ENCODE results near the gene FILIP1.

GRCh38 chr6:75491291-75491690, 2.3 kb downstream of the FILIP1 start:
- TF ChIP-seq, protein P1, sequence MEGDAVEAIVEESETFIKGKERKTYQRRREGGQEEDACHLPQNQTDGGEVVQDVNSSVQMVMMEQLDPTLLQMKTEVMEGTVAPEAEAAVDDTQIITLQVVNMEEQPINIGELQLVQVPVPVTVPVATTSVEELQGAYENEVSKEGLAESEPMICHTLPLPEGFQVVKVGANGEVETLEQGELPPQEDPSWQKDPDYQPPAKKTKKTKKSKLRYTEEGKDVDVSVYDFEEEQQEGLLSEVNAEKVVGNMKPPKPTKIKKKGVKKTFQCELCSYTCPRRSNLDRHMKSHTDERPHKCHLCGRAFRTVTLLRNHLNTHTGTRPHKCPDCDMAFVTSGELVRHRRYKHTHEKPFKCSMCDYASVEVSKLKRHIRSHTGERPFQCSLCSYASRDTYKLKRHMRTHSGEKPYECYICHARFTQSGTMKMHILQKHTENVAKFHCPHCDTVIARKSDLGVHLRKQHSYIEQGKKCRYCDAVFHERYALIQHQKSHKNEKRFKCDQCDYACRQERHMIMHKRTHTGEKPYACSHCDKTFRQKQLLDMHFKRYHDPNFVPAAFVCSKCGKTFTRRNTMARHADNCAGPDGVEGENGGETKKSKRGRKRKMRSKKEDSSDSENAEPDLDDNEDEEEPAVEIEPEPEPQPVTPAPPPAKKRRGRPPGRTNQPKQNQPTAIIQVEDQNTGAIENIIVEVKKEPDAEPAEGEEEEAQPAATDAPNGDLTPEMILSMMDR (IDR thresholded peaks at IDR 0.05 in 2 of 3, conservative IDR thresholded peaks at IDR 0.05 in 1 of 3; ENCODE audit: control insufficient read depth in 2 of 3, extremely low read depth in 1 of 3, insufficient read depth in 1 of 3, low read depth in 3 of 3, low read length in 3 of 3) = no peak
- TF ChIP-seq REST (IDR thresholded peaks at IDR 0.05; ENCODE audit: low read depth, low read length) = no peak

All from GM12878 (cell line).